ENCODE measurements around the gene SLC25A24.
"Not testable (repeated sequence)": the region's sequence is repeated elsewhere in the genome, so short reads cannot be mapped to it uniquely, and the experiment has no call there.

- TF ChIP-seq SPI1 (IDR thresholded peaks at IDR 0.05; ENCODE audit: borderline replicate concordance, low read depth); CTCF (IDR thresholded peaks at IDR 0.05; ENCODE audit: insufficient read depth, low read length): not testable (repeated sequence)
Observed at GRCh38 chr1:108214641-108215465, 14.7 kb upstream of the SLC25A24 start.

All from HL-60 (cell line).